Mesothelial cell of epicardium (in vitro differentiated cells): ENCODE results near the gene YWHAG. TPM values are rescaled to one million over a fixed set of nuclear protein-coding genes. Genes with fewer than 3 reads are reported as not detected.
"Not testable (repeated sequence)": the region's sequence is repeated elsewhere in the genome, so short reads cannot be mapped to it uniquely, and the experiment has no call there.

Experiments
- DNase-seq, 2 experiments: peaks; one replicate each; pipeline ENCODE4 v3.0.0; 2021; ENCODE audit warnings: low spot score in 2 of 2; ENCODE audit not compliant: unreplicated experiment in 2 of 2
- H3K27ac Mint-ChIP-seq: 2 replicates; pipeline ENCODE4 v1.8.0; 2021; ENCODE audit warnings: mixed read lengths
- H3K27me3 Mint-ChIP-seq: 2 replicates; pipeline ENCODE4 v1.8.0; 2021; ENCODE audit warnings: low read depth, mixed read lengths
- H3K36me3 Mint-ChIP-seq: 2 replicates; pipeline ENCODE4 v1.8.0; 2021; ENCODE audit warnings: mixed read lengths
- H3K4me1 Mint-ChIP-seq: 2 replicates; pipeline ENCODE4 v1.8.0; 2021; ENCODE audit warnings: mixed read lengths
- H3K4me3 Mint-ChIP-seq: 2 replicates; pipeline ENCODE4 v1.8.0; 2021; ENCODE audit warnings: mild to moderate bottlenecking, moderate library complexity, mixed read lengths
- H3K9me3 Mint-ChIP-seq: 2 replicates; pipeline ENCODE4 v1.8.0; 2021; ENCODE audit warnings: mixed read lengths
- CTCF ChIP-seq: fragments of 200-600 bp; sonication (generic); IDR thresholded peaks from one replicate; pipeline ENCODE4 v1.5.0; 2021; ENCODE audit warnings: antibody characterized with exemption; ENCODE audit not compliant: unreplicated experiment
- total RNA-seq: library from RNA; stranded (reverse); gene quantifications from 3 replicates; pipeline ENCODE4 v1.2.1, GENCODE V29; 2021

YWHAG gene
- total RNA-seq, 1 donor from 2014 or later: 145 TPM

- H3K27ac Mint-ChIP-seq: no peak overlapping the region
- no peaks in the 10 kb centered on the region for H3K9me3 Mint-ChIP-seq
- TF ChIP-seq CTCF: no peak
- no peaks in the 10 kb centered on the region for H3K27me3 Mint-ChIP-seq
- H3K36me3 Mint-ChIP-seq: no peaks in the 10 kb centered on the region
- H3K4me3 Mint-ChIP-seq: no peak overlapping the region
- H3K4me1 Mint-ChIP-seq: no peaks in the 10 kb centered on the region
- no peak for DNase-seq
These were observed 41.5 kb upstream of the YWHAG start for GRCh38 chr7:76400248-76400647.

GRCh38 chr7:76397409-76398183 is 38.8 kb upstream of the YWHAG start:
- Mint-ChIP-seq H3K27me3 (no peaks in the 10 kb centered on the region), H3K27ac (no peak overlapping the region), H3K9me3 (no peaks in the 10 kb centered on the region), H3K4me3 (no peak overlapping the region), H3K36me3 (no peaks in the 10 kb centered on the region), H3K4me1 (peaks cover 4% of the 10 kb centered on the region)
- DNase-seq: no peak
- TF ChIP-seq CTCF: no peak

- no peaks in the 10 kb centered on the region for H3K27me3 Mint-ChIP-seq
- no peak overlapping the region for H3K27ac Mint-ChIP-seq
- no peaks in the 10 kb centered on the region for H3K36me3 Mint-ChIP-seq
- no peaks in the 10 kb centered on the region for H3K9me3 Mint-ChIP-seq
- TF ChIP-seq CTCF: no peak
- no peak overlapping the region for H3K4me3 Mint-ChIP-seq
- H3K4me1 Mint-ChIP-seq: peaks cover 7% of the 10 kb centered on the region
- no peak for DNase-seq
These were observed 38.1 kb upstream of the YWHAG start for GRCh38 chr7:76396864-76397263.

- Mint-ChIP-seq H3K4me1 (peaks cover 7% of the 10 kb centered on the region), H3K4me3 (no peak overlapping the region), H3K9me3 (no peaks in the 10 kb centered on the region), H3K36me3 (no peaks in the 10 kb centered on the region), H3K27ac (no peak overlapping the region), H3K27me3 (no peaks in the 10 kb centered on the region)
- TF ChIP-seq CTCF: no peak
- DNase-seq: no peak
These were observed 37.4 kb upstream of the YWHAG start for GRCh38 chr7:76395965-76396726.

- not testable (repeated sequence) for H3K27ac Mint-ChIP-seq
These were observed 36.8 kb upstream of the YWHAG start for GRCh38 chr7:76395605-76395964.

GRCh38 chr7:76394957-76395356 is 36.2 kb upstream of the YWHAG start:
- Mint-ChIP-seq H3K4me3 (no peak overlapping the region), H3K27me3 (no peaks in the 10 kb centered on the region)
- no peak for DNase-seq

More at GRCh38 chr7:76395605-76395964, 36.8 kb upstream of the YWHAG start:
- H3K4me1 Mint-ChIP-seq, H3K36me3 Mint-ChIP-seq, H3K27me3 Mint-ChIP-seq, H3K9me3 Mint-ChIP-seq, DNase-seq, H3K4me3 Mint-ChIP-seq: not testable (repeated sequence)

More at GRCh38 chr7:76394957-76395356, 36.2 kb upstream of the YWHAG start:
- Mint-ChIP-seq H3K36me3 (no peaks in the 10 kb centered on the region), H3K4me1 (peaks cover 7% of the 10 kb centered on the region), H3K9me3 (no peaks in the 10 kb centered on the region), H3K27ac (peak overlapping the region; percentile 10)
- TF ChIP-seq CTCF: no peak
